Vagina (tissue), 2 donors: Measurements from ENCODE around the gene SLC36A3. TPM values are rescaled to one million over a fixed set of nuclear protein-coding genes. Genes with fewer than 3 reads are reported as not detected.

Experiments
- DNase-seq, 2 donors: peaks; one replicate each; pipeline ENCODE4 v3.0.0-alpha.2; 2017; ENCODE audit errors: extremely low spot score in 2 of 2
- H3K27ac ChIP-seq: fragments of 200-600 bp; sonication (generic); one replicate; pipeline ENCODE4 v1.5.1; 2019
- H3K27me3 ChIP-seq: fragments of 200-600 bp; sonication (generic); one replicate; pipeline ENCODE4 v1.5.1; 2019
- H3K36me3 ChIP-seq, 2 donors: fragments of 200-600 bp; sonication (generic); one replicate each; pipeline ENCODE4 v1.5.1; 2017 to 2019
- H3K4me1 ChIP-seq: fragments of 200-600 bp; sonication (generic); one replicate; pipeline ENCODE4 v1.5.1; 2019
- H3K4me3 ChIP-seq, 2 donors: fragments of 200-600 bp; sonication (generic); 1 replicate in 1 of 2; 2 replicates in 1 of 2; pipeline ENCODE4 v1.5.1; 2016 to 2019
- H3K9me3 ChIP-seq: fragments of 200-600 bp; sonication (generic); one replicate; pipeline ENCODE4 v1.5.1; 2019
- CTCF ChIP-seq, 3 experiments: fragments of 450-650 bp in 2 of 3; fragments of 200-600 bp in 1 of 3; sonication (generic) in 1 of 3; IDR thresholded peaks; one replicate each; pipeline ENCODE4 v1.5.1; 2017 to 2019; ENCODE audit warnings: antibody characterized with exemption in 3 of 3, mild to moderate bottlenecking in 2 of 3, moderate library complexity in 2 of 3
- POLR2A ChIP-seq, 2 donors: fragments of 450-650 bp; IDR thresholded peaks; one replicate each; pipeline ENCODE4 v1.6.1; 2017; ENCODE audit warnings: antibody characterized with exemption in 2 of 2, mild to moderate bottlenecking in 2 of 2, moderate library complexity in 2 of 2
- POLR2AphosphoS5 ChIP-seq, 2 donors: sonication (generic); formaldehyde crosslinking; IDR thresholded peaks; one replicate each; pipeline ENCODE4 v1.9.0; 2017; ENCODE audit warnings: antibody characterized with exemption in 2 of 2, mild to moderate bottlenecking in 2 of 2, low read depth in 1 of 2; ENCODE audit not compliant: insufficient read depth in 1 of 2
- intact Hi-C: fragments of 100-400 bp; cut with DNase I; formaldehyde crosslinking; loops from one replicate; pipeline ENCODE4 v1.15.1; 2023
- total RNA-seq: library from RNA; depleted of rRNA; stranded (reverse); fragments of >200 nt; gene quantifications from one replicate; pipeline ENCODE4 v1.2.3, GENCODE V29; 2016

Gene SLC36A3
- total RNA-seq, 1 donor from 2014 or later: not detected

- intact Hi-C loops: no loop called here
- Histone ChIP-seq H3K4me1 (peaks cover 11% of the 10 kb centered on the region), H3K27me3 (no peaks in the 10 kb centered on the region), H3K4me3 (no peak overlapping the region), H3K9me3 (no peaks in the 10 kb centered on the region), H3K36me3 (no peaks in the 10 kb centered on the region), H3K27ac (no peak overlapping the region)
- no peak for DNase-seq
- no peak for TF ChIP-seq CTCF (IDR thresholded peaks at IDR 0.05)
- TF ChIP-seq POLR2A (IDR thresholded peaks at IDR 0.05): no peak
- TF ChIP-seq POLR2AphosphoS5 (IDR thresholded peaks at IDR 0.05; ENCODE audit: insufficient read depth in 1 of 2, low read depth in 1 of 2): no peak
Measured at GRCh38 chr5:151249281-151249680, 54.3 kb downstream of the SLC36A3 start.

DNA sequence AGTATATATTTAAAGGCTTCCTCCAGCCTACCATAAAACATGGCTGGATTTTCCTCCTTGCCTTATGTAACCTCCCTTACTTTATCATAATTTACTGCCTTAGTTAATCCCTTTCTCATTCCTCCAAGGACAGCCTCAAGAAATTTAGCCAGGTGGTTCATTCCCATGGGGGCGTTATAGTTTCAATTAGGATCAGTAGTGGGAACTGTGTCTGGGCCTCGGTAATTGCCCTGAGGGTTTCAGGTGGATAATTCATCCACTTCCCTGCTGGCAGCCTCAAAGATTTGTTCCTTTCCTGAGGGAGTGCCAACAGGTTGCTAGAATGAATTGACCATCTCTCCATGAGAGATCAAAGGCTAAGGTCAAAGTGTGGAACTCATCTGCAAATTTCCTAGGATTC, 54.9 kb downstream of the SLC36A3 start:
- no peaks in the 10 kb centered on the region for H3K36me3 ChIP-seq
- no peak overlapping the region for H3K27ac ChIP-seq
- no peak for DNase-seq
- no peak for TF ChIP-seq CTCF (IDR thresholded peaks at IDR 0.05)
- TF ChIP-seq POLR2AphosphoS5 (IDR thresholded peaks at IDR 0.05; ENCODE audit: insufficient read depth in 1 of 2, low read depth in 1 of 2): no peak
- TF ChIP-seq POLR2A (IDR thresholded peaks at IDR 0.05): no peak
- H3K9me3 ChIP-seq: no peaks in the 10 kb centered on the region
- intact Hi-C loops: no loop called here
- no peaks in the 10 kb centered on the region for H3K27me3 ChIP-seq
- H3K4me3 ChIP-seq: no peak overlapping the region
- H3K4me1 ChIP-seq: peaks cover 5% of the 10 kb centered on the region

DNA sequence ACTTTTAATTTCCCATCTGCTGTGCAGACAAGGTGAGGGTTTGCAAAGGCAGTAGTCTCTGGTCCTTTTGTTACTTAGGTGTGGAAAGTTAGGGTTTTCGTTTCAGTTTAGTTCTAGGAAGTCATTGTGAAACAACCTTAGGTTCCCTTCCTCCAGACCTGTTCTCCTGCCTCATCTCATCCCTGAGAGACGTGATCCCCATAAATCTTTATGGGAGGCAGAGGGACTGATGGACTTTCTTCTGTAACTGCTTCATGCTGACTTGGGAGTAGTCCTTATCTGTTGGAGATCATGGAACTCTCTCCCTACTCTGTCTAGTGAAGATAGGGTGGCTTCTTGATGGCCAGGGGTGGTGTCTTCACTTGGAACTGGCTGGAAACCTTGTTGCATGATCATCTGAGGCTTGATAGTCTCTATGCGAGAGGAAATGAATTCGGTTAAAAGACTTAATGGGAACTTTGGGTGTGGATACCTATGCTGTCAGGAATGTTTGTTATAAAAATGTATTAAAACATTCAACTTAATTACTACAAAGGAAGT, 57.8 kb downstream of the SLC36A3 start:
- Histone ChIP-seq H3K9me3 (no peaks in the 10 kb centered on the region), H3K36me3 (no peaks in the 10 kb centered on the region), H3K27ac (no peak overlapping the region), H3K27me3 (no peaks in the 10 kb centered on the region), H3K4me1 (no peaks in the 10 kb centered on the region), H3K4me3 (no peak overlapping the region)
- DNase-seq: no peak
- intact Hi-C loops: no loop called here
- no peak for TF ChIP-seq CTCF (IDR thresholded peaks at IDR 0.05)
- no peak for TF ChIP-seq POLR2A (IDR thresholded peaks at IDR 0.05)
- TF ChIP-seq POLR2AphosphoS5 (IDR thresholded peaks at IDR 0.05; ENCODE audit: insufficient read depth in 1 of 2, low read depth in 1 of 2): no peak

DNA sequence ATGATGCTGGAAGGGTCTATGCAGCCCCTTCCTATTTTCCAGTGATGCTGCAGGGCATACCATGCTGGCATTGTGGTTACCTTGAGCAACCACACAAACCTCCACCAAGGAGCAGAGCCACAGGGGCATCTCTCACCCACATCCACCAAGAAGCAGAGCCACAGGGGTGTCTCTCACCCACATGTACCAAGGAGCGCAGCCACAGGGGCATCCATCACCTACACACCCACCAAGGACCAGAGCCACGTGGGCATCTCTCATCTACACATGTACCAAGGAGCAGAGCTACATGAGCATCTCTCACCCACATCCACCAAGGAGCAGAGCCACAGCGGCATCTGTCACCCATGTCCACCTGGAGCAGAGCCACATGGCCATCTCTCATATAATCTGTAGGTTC, 59.4 kb downstream of the SLC36A3 start:
- Histone ChIP-seq H3K9me3 (no peaks in the 10 kb centered on the region), H3K4me3 (no peak overlapping the region), H3K27me3 (no peaks in the 10 kb centered on the region), H3K4me1 (no peaks in the 10 kb centered on the region), H3K27ac (no peak overlapping the region), H3K36me3 (no peaks in the 10 kb centered on the region)
- TF ChIP-seq POLR2A (IDR thresholded peaks at IDR 0.05): no peak
- no peak for TF ChIP-seq POLR2AphosphoS5 (IDR thresholded peaks at IDR 0.05; ENCODE audit: insufficient read depth in 1 of 2, low read depth in 1 of 2)
- no peak for TF ChIP-seq CTCF (IDR thresholded peaks at IDR 0.05)
- no peak for DNase-seq
- intact Hi-C loops: no loop called here

- H3K36me3 ChIP-seq: no peaks in the 10 kb centered on the region
- intact Hi-C loops: no loop called here
- H3K9me3 ChIP-seq: no peaks in the 10 kb centered on the region
- no peak for DNase-seq
- no peak overlapping the region for H3K27ac ChIP-seq
- H3K27me3 ChIP-seq: no peaks in the 10 kb centered on the region
- TF ChIP-seq POLR2AphosphoS5 (IDR thresholded peaks at IDR 0.05; ENCODE audit: insufficient read depth in 1 of 2, low read depth in 1 of 2) (no peak), POLR2A (IDR thresholded peaks at IDR 0.05) (no peak), CTCF (IDR thresholded peaks at IDR 0.05) (no peak)
- no peak overlapping the region for H3K4me3 ChIP-seq
- no peaks in the 10 kb centered on the region for H3K4me1 ChIP-seq
Measured at GRCh38 chr5:151243564-151243963, 60.0 kb downstream of the SLC36A3 start.
